HG03354 (cell line): ENCODE results near the gene ZNF438.
A peak's percentile ranks its signal among the peaks of the same experiment; 100 is the strongest.
"Not testable (repeated sequence)": the region's sequence is repeated elsewhere in the genome, so short reads cannot be mapped to it uniquely, and the experiment has no call there.

Experiments
- ATAC-seq: cut with Tn5 transposase; IDR thresholded peaks from one replicate; pipeline ENCODE4 v1.9.1; 2021; ENCODE audit warnings: mild to moderate bottlenecking; ENCODE audit not compliant: unreplicated experiment, poor library complexity, severe bottlenecking

ZNF438 gene

GRCh38 chr10:30963992-30964930 is 67.4 kb downstream of the ZNF438 start:
- no peak for ATAC-seq

- no peak for ATAC-seq
Observed at GRCh38 chr10:30962522-30962921, 69.1 kb downstream of the ZNF438 start.

GRCh38 chr10:30959836-30960210 is 71.8 kb downstream of the ZNF438 start:
- ATAC-seq = no peak

GRCh38 chr10:30949218-30949617 is 82.4 kb downstream of the ZNF438 start:
- not testable (repeated sequence) for ATAC-seq

GRCh38 chr10:30944005-30944404 is 87.7 kb downstream of the ZNF438 start:
- ATAC-seq = no peak

GRCh38 chr10:30943451-30943850 is 88.2 kb downstream of the ZNF438 start:
- no peak for ATAC-seq

GRCh38 chr10:30940256-30940655 is 91.4 kb downstream of the ZNF438 start:
- ATAC-seq = no peak

- no peak for ATAC-seq
Observed at GRCh38 chr10:30939643-30940251, 91.9 kb downstream of the ZNF438 start.

GRCh38 chr10:30935078-30935477 is 96.6 kb downstream of the ZNF438 start:
- ATAC-seq = no peak

GRCh38 chr10:30931094-30931493 is 100.6 kb downstream of the ZNF438 start:
- no peak for ATAC-seq

GRCh38 chr10:30929901-30930520 is 101.7 kb downstream of the ZNF438 start:
- no peak for ATAC-seq

- peak; percentile 30 for ATAC-seq
Observed at GRCh38 chr10:30929311-30929729, 102.3 kb downstream of the ZNF438 start.

GRCh38 chr10:30928742-30929141 is 102.9 kb downstream of the ZNF438 start:
- ATAC-seq = peak; percentile 87

- ATAC-seq = no peak
Observed at GRCh38 chr10:30918651-30919050, 113.0 kb downstream of the ZNF438 start.

- ATAC-seq = no peak
Observed at GRCh38 chr10:30917789-30918188, 113.9 kb downstream of the ZNF438 start.

GRCh38 chr10:30917067-30917466 is 114.6 kb downstream of the ZNF438 start:
- no peak for ATAC-seq

GRCh38 chr10:30915146-30915545 is 116.5 kb downstream of the ZNF438 start:
- ATAC-seq = no peak

- ATAC-seq = no peak
Observed at GRCh38 chr10:30911303-30911863, 120.3 kb downstream of the ZNF438 start.

GRCh38 chr10:30903397-30904138 is 128.1 kb downstream of the ZNF438 start:
- no peak for ATAC-seq
